ENCODE data around the gene ADGB. TPM values are rescaled to one million over a fixed set of nuclear protein-coding genes. Genes with fewer than 3 reads are reported as not detected.

Gene ADGB
- total RNA-seq, 1 donor from 2014 or later: 0.31 TPM

- Mint-ChIP-seq H3K27ac (no peak overlapping the region), H3K4me3 (no peak overlapping the region), H3K36me3 (no peaks in the 10 kb centered on the region), H3K9me3 (no peaks in the 10 kb centered on the region), H3K4me1 (ENCODE audit: unreplicated experiment) (no peaks in the 10 kb centered on the region), H3K27me3 (peaks cover 3% of the 10 kb centered on the region)
- no peak for DNase-seq (ENCODE audit: extremely low spot score, unreplicated experiment)
- TF ChIP-seq CTCF (conservative IDR thresholded peaks at IDR 0.05): no peak
Measured at GRCh38 chr6:146590492-146590891, 8.3 kb upstream of the ADGB start.

GRCh38 chr6:146592451-146592850 is 6.3 kb upstream of the ADGB start:
- TF ChIP-seq CTCF (conservative IDR thresholded peaks at IDR 0.05): no peak
- no peaks in the 10 kb centered on the region for H3K4me1 Mint-ChIP-seq (ENCODE audit: unreplicated experiment)
- H3K4me3 Mint-ChIP-seq: no peak overlapping the region

GRCh38 chr6:146593986-146594385 is 4.8 kb upstream of the ADGB start:
- H3K4me3 Mint-ChIP-seq: no peak overlapping the region
- no peaks in the 10 kb centered on the region for H3K9me3 Mint-ChIP-seq
- H3K36me3 Mint-ChIP-seq: no peaks in the 10 kb centered on the region
- no peak for DNase-seq (ENCODE audit: extremely low spot score, unreplicated experiment)
- no peak overlapping the region for H3K27ac Mint-ChIP-seq
- H3K4me1 Mint-ChIP-seq (ENCODE audit: unreplicated experiment): peaks cover 4% of the 10 kb centered on the region
- TF ChIP-seq CTCF (conservative IDR thresholded peaks at IDR 0.05): no peak
- peaks cover 3% of the 10 kb centered on the region for H3K27me3 Mint-ChIP-seq

More at GRCh38 chr6:146592451-146592850, 6.3 kb upstream of the ADGB start:
- no peak for DNase-seq (ENCODE audit: extremely low spot score, unreplicated experiment)
- peaks cover 3% of the 10 kb centered on the region for H3K27me3 Mint-ChIP-seq
- no peak overlapping the region for H3K27ac Mint-ChIP-seq
- no peaks in the 10 kb centered on the region for H3K36me3 Mint-ChIP-seq
- no peaks in the 10 kb centered on the region for H3K9me3 Mint-ChIP-seq

- Mint-ChIP-seq H3K4me1 (ENCODE audit: unreplicated experiment) (peaks cover 7% of the 10 kb centered on the region), H3K9me3 (no peaks in the 10 kb centered on the region), H3K27ac (no peak overlapping the region), H3K27me3 (peaks cover 3% of the 10 kb centered on the region), H3K4me3 (no peak overlapping the region), H3K36me3 (no peaks in the 10 kb centered on the region)
- DNase-seq (ENCODE audit: extremely low spot score, unreplicated experiment): no peak
- no peak for TF ChIP-seq CTCF (conservative IDR thresholded peaks at IDR 0.05)
Measured at GRCh38 chr6:146594495-146594894, 4.3 kb upstream of the ADGB start.

- Mint-ChIP-seq H3K4me1 (ENCODE audit: unreplicated experiment) (peaks cover 7% of the 10 kb centered on the region), H3K36me3 (no peaks in the 10 kb centered on the region), H3K27ac (no peak overlapping the region), H3K4me3 (no peak overlapping the region), H3K27me3 (peaks cover 3% of the 10 kb centered on the region), H3K9me3 (no peaks in the 10 kb centered on the region)
- no peak for DNase-seq (ENCODE audit: extremely low spot score, unreplicated experiment)
- TF ChIP-seq CTCF (conservative IDR thresholded peaks at IDR 0.05): no peak
Measured at GRCh38 chr6:146595972-146596731, 2.6 kb upstream of the ADGB start.
